Fibroblast of peridontal ligament (primary cell): ENCODE data around the gene CFAP57.
A peak's percentile ranks its signal among the peaks of the same experiment; 100 is the strongest.
"Not testable (repeated sequence)": the region's sequence is repeated elsewhere in the genome, so short reads cannot be mapped to it uniquely, and the experiment has no call there.

ENCODE experiments used
- DNase-seq: peaks from one replicate; pipeline ENCODE4 v3.0.0-alpha.2; 2010; ENCODE audit errors: extremely low read depth

CFAP57 gene

DNA sequence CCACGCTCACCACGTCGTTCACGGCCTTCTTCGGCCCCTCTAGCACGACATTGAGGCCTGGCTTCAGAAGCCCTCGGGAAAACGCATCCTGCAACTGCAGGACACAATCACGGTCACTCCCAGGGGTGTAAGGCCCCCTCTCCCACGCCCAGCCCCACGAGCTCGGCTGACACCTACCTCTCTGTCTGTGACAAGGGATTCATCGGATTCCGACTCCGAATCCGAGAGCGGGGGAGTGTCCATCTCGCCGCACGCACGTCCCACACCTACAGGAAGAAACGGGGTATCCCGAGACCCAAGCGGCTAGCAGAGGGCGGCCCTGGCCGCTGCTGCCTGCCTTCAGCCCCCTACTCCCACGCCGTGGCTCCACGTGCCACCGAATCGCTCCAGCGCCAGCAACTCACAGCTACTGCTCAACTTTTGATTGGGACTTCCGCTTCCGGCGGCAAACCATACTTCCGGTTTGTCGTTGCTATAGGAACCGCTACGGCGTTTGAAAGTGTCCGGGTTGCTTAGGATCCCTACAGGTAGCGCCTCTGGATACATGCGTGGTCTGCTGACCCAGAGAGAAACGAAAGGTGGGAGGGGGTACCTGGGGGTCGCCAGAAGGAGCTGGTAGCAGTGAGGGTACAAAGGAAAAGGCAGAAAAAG lies at the start of gene CFAP57, which contains the start of gene EBNA1BP2:
Gene CFAP57, plus strand, starts transcription at position 455 of the 651 bp plus-strand sequence. CDS start 424 bp downstream, outside the sequence.
Gene EBNA1BP2, minus strand, starts transcription at position 415 of the 651 bp plus-strand sequence. Its CDS starts 172 bp downstream, at position 243.
- peak; percentile 92 for DNase-seq

DNA sequence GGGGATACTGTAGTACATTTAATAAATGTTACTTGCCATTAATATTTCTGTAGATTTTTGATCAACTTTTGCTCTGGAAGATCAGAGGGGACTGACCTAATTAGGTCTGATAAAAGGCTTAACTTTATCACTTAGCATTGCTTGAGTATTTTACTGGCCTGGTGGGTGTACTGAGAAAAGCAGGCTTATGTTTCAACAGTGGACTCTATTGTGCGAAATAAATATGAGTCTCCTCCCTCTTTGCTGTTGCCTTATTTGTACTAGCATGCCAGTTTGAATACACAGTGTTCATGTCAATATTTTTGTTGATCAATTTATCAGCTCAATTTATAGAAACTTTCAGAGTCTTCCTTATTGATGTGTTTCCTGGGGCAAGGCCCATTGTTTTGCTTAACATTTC lies 49.1 kb upstream of the CFAP57 start:
- no peak for DNase-seq

GRCh38 chr1:43128816-43129215 lies 43.3 kb upstream of the CFAP57 start:
- no peak for DNase-seq

DNA sequence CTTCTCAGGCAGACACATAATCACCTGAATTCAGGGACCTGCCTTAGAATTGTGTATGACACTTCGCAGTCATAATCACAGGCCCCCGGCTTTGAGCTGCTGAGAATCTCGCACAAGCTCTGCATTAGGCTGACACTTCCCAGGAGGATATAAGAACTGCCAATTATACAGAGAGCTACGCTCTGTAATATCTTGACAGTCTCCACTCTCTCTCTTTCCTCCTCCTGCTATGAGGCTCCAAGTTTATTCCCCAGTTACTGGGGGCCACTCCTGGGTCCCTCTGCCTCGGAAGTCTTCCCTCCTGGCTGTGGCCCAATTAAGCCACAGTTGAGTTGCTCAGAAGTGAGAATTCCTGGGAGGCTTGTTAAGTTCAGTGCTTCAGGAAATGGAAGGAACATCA lies 42.7 kb upstream of the CFAP57 start:
- no peak for DNase-seq

DNA sequence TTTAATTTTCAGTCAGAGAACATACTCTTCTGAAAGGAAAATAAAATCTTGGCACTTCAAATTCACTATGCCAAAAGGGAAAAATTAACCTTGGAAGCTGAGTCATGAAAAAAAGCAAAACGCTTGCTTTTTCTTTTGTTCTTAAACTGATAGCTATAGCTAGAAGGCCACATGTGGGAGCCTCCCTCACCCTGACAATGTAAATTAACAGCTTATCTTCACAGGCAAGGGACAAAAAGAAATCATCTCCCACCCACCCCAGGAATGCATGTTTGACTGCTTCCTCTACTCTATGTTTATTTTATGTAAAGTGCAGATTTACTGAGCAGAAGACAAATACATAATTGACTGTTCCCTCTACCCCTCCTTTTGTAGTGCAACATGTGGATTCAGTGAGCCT lies 38.1 kb upstream of the CFAP57 start:
- DNase-seq = no peak

GRCh38 chr1:43134640-43135039 lies 37.5 kb upstream of the CFAP57 start:
- no peak for DNase-seq

DNA sequence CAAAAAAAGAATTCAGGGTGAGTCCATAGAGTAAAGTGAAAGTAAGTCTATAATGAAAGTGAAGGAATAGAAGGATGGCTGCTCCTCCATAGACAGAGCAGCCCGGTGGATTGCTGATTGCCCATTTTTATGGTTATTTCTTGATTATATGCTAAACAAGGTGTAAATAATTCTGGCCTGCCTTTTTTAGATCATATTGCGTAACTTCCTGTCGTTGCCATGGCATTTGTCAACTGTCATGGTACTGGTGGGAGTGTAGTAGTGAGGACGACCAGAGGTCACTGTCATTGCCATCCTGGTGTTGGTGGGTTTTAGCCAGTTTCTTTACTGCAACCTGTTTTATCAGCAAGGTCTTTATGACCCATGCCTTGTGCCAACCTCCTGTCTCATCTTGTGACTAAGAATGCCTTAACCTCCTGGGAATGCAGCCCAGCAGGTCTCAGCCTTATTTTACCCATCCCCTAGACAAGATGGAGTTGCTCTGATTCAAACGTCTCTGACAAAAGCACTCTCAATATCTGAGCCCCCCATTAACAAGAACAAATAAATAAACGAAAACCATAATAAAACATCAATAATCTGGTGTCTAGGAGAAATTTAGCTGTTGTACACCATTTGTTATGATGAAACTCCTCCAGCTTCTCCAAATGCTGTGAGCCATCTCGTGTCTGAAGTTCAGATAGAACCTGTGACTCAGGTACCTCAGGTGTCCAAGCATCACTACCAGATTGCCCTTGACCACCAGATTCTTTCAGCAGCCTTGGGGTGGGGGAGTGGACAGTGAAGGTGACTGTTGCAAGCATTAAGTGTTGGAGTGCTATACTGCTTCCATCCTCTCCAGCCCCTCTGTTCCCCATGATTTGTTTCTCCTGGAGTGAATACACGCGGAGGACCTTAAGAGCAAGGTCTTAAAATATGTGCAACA lies 36.0 kb upstream of the CFAP57 start:
- no peak for DNase-seq

DNA sequence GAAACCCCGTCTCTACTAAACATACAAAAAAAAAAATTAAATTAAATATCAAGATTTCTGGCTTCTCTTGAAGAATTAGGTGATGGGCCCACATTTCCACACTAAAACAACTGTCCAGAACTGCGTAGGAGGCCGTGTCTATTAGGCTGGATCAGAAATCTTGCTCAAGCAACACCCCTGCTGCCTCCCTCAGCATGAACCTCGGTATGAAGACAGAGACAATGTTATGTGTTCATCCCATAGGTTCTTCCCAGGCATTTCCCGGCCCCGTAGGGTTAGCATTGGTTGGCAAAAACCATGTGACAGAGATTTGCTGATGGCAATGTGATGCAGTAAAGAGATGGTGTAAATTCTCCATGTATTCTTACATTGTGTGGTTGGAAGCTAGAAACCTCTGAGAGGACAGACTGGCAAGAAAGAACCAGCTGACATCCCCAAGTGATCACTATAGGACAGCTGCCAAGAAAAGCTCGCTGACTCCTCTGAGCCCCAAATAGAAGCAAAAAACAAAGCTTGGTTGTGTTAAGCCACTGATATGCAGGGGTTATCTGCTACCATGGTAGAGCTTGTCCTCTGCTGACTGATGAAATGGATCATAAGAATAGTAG lies 34.6 kb upstream of the CFAP57 start:
- DNase-seq = no peak

DNA sequence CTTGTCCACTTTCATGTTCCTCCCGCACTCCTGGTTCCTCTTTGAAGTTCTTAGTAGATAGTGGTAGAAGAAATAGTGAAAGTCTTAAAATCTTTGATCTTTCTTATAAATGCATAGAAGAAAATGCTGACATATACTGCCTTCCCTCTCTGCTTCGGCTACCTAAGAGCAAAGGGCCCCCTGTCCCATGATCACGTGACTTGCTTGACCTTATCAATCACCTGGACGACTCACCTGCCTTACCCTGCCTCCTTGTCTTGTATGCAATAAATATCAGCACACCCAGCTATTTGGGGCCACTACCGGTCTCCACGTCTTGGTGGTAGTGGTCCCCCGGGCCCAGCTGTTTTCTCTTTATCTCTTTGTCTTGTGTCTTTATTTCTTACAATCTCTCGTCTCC lies 32.8 kb upstream of the CFAP57 start:
- not testable (repeated sequence) for DNase-seq

DNA sequence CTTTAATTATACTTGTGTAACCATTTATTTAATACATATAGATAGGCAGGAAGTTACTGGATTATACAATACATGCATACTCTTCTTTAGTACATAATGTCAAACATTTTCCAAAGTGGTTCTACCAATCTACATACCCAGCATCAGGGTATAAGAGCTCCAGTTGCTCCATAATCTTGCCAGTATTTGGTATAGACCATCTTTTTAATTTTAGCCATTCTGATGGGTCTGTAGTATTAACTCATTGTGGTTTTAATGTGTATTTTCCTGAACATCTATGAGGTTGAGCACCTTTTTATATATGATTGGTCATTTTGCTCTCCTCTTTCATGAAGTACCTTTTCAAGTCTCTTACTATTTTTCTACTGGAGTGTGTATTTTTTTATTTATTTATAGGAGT lies 32.1 kb upstream of the CFAP57 start:
- no peak for DNase-seq

DNA sequence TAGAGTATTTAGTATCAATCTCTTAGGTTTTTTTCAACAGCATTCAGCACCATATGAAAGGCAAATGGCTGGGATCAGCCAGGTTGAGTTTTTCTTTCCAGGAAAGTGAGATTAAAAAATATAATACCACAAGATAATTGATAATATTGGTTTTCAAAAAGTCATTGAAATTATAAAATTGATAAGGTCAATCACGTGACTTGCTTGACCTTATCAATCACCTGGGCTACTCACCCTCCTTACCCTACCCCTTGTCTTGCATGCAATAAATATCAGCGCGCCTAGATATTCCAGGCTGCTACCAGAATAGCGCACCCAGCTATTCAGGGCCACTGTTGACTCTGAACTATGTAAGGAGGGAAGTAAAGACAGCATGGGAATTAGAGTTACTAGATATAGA lies 31.5 kb upstream of the CFAP57 start:
- DNase-seq = no peak

GRCh38 chr1:43143441-43143888 lies 28.7 kb upstream of the CFAP57 start:
- DNase-seq = no peak

DNA sequence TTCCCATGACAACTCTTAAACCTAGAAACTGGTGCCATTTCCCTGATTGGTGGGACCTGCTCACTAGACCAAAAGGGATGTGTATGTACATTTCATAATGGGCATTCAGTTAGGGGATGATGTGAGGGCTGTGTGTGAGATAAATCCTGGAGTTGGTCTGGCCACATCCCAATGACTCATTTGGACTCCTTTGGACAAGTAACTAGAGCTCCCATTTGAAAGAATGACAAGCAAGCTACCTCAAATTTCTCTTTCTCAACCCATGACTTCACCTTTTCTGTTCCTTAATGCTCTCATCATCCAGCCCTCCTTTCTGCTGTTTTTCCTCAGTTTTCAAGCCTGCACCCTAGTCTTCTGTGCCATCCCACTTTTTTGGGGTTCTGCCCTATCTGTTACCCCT lies 27.9 kb upstream of the CFAP57 start:
- DNase-seq = peak; percentile 42

GRCh38 chr1:43147625-43148327 lies 24.4 kb upstream of the CFAP57 start:
- DNase-seq = peak; percentile 49

DNA sequence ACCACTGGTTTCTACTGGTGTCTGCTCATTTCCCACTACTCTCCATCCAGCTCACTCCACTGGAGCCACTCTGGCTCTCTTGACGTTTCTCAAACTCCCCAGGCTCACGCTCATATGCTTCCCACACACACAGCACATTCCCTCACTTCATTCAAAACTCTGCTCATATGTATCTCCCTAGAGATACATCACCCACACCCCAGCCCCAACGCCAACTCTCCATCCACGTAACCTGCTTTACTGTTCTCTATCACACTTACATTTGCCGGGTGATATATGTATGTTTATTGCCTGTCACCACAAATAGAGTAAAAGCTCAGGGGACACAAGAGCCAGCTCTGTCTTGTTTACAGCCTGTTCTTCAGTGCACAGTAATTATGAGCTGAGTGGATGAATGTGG lies 22.2 kb upstream of the CFAP57 start:
- no peak for DNase-seq

DNA sequence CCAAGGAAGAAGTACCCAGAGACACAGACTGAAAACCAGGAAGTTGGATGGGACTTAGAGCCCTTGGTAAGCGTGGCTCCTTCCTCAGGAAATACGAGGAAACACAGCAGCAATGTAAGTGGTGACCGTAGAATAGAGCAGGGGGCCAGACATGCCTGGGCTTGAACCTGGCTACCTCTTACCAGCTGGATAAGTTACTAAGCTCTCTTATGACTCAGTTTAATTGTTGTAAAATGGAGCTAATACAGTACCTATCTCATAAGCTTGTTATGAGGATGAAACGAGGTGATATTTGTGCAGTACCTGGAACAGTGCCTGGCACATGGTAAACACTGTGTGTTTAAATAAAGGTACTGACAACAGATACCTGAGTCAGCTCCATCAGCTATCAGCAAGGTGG lies 19.3 kb upstream of the CFAP57 start:
- no peak for DNase-seq

DNA sequence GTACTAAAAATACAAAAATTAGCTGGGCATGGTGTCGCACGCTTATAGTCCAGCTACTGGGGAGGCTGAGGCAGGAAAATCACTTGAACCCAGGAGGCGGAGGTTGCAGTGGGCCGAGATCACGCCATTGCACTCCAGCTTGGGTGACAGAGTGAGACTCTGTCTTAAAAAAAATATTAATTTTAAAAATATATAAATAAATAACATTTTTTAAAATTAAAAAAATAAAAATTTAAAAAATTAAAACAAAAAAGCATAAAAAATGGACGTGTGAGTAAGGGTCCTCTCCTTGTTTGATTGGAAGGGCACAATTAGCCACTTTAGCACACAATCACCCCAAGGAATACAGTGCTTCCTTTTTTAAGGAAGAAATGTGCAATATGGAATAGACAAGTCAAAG lies 18.7 kb upstream of the CFAP57 start:
- DNase-seq = no peak

DNA sequence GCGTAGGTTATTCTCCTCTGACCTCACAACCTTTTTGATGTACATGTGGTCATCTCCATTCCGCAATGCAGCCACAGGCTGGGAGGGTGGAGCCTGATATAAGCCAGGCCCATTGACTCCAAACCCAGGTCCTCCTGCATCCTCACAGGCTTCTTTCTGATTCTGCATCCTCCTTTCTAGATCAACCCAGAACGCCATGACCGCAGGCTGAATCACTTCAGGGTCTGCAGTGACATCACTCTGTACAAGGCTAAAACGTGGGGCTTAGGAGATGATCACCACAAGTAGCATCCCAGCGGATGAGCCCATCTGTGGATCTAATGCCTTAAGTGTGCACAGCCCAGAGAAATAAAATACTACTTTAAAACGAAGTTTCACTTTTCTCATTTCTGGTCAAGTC lies 16.1 kb upstream of the CFAP57 start:
- DNase-seq = no peak

GRCh38 chr1:43165162-43165561 lies 7.0 kb upstream of the CFAP57 start:
- DNase-seq = no peak

- no peak for DNase-seq
These were observed 6.4 kb upstream of the CFAP57 start for GRCh38 chr1:43165765-43166164.

DNA sequence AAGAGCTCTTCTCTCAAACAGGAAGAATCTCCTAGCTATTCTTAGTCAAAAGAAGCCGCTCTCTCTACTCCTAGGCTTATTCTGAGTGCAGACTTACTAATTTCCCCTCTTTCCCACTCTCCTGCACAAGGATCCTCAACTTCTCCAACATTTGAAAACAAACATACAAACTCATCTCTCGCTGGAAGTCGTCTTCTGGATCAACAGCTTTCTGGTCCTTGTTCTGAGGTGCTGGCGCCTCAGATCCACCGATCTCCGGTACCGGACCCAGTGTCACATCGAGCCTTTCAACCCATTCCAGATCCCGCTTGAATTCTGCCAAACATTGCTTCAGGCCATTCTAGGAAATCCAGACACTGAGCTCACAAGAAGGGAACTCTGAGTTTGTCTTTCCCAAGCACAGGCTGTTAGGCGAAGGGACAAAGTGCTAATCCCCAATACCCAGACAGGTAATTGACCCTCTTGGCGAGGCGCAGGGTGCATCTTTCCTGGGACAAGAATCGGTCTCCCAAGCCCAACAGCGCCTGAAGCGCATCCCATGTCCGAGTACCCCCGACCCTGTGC lies 736 bp upstream of the CFAP57 start:
- DNase-seq = peak; percentile 7
